Activated CD8-positive, alpha-beta T cell treated with anti-CD3 and anti-CD28 coated beads for 36 hours (primary cell): ENCODE data around the gene CD247. TPM values are rescaled to one million over a fixed set of nuclear protein-coding genes. Genes with fewer than 3 reads are reported as not detected.

ENCODE experiments used
- ATAC-seq: fragments of 200-7000 bp; cut with Tn5 transposase; one replicate; pipeline ENCODE4 v1.10.0; 2021; ENCODE audit warnings: mild to moderate bottlenecking, moderate library complexity
- CTCF ChIA-PET: fragments of 350-600 bp; sonication (Branson Sonifier 250); formaldehyde crosslinking; loops from one replicate; lab custom pipeline; 2021; ENCODE audit warnings: antibody characterized with exemption; lab: Charles Lee
- POLR2A ChIA-PET: fragments of 350-600 bp; sonication (Branson Sonifier 250); formaldehyde crosslinking; loops from one replicate; lab custom pipeline; 2021; ENCODE audit warnings: antibody characterized with exemption; lab: Charles Lee
- DNase-seq: peaks from one replicate; pipeline ENCODE4 v3.0.0-alpha.2; 2020
- H3K27ac Mint-ChIP-seq: one replicate; pipeline ENCODE4 v1.8.0; 2021; ENCODE audit warnings: mild to moderate bottlenecking, mixed read lengths
- H3K27me3 Mint-ChIP-seq: one replicate; pipeline ENCODE4 v1.8.0; 2021; ENCODE audit warnings: mixed read lengths
- H3K36me3 Mint-ChIP-seq: one replicate; pipeline ENCODE4 v1.8.0; 2021; ENCODE audit warnings: low read depth, mixed read lengths
- H3K4me1 Mint-ChIP-seq: one replicate; pipeline ENCODE4 v1.8.0; 2021; ENCODE audit warnings: low read depth, mixed read lengths
- H3K4me3 Mint-ChIP-seq: one replicate; pipeline ENCODE4 v1.8.0; 2021; ENCODE audit warnings: mild to moderate bottlenecking, moderate library complexity, mixed read lengths
- H3K9me3 Mint-ChIP-seq: one replicate; pipeline ENCODE4 v1.8.0; 2021; ENCODE audit warnings: mixed read lengths
- intact Hi-C: fragments of 100-400 bp; cut with micrococcal nuclease; formaldehyde crosslinking; loops from one replicate; pipeline ENCODE4 v1.10.0; 2022
- total RNA-seq, 2 experiments: library from RNA; stranded (reverse); gene quantifications; one replicate each; pipeline ENCODE4 v1.2.3, GENCODE V29; 2021
- TF ChIP-seq, protein P1 (sequence below): fragments of 200-600 bp; IDR thresholded peaks from one replicate; pipeline ENCODE4 v1.8.0; 2022; ENCODE audit warnings: antibody characterized with exemption, mild to moderate bottlenecking

CD247 gene
- total RNA-seq, 2 experiments from 2014 or later = 224 to 229 TPM

DNA sequence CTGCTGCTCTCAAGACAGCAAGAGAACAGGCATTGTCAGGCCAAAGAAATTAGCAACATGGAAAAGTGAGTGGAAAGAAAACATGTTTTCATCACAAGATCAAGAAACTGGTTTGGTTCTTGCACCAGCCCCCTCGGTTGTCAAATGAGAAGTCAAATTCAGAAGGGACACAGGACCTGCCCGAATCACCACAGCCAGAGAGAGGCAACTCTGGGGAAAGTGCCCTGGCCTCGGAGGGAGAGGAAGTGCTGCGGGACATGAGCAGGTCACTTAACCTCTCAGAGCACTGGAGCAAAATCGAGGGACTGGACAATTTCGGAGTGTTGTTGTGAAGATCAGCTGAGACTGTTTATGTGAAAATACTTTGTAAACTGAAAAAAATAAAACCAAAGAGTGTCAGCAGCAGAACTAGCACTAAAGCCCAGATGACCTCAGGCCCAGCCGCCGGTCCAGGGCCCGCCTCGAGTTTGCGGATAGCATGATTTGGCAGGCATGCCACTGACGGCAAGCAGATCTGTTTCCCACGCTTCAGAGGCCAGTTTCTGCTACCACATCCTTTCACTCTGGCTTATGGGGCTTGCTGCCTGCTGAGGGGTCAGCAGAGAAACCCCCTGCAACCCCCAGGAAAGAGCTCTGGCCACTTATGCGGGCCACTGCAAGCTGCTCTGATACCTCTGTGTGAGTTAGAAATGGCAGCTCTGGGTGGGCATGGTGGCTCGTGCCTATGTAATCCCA lies 32.1 kb downstream of the CD247 start:
- H3K4me3 Mint-ChIP-seq = peak overlapping the region; percentile 56
- ChIA-PET CTCF (interaction anchor here (0.8 to 1.6 kb wide), 5 partner anchors 12 to 266 kb away, joined by 3 to 7 read pairs (median 3); partner anchors contain the start of gene POU2F1), POLR2A (interaction anchor here (0.7 to 12.7 kb wide), 12 partner anchors 9 to 749 kb away, joined by 3 to 85 read pairs (median 8); partner anchors contain the start of gene CD247)
- H3K36me3 Mint-ChIP-seq = peaks cover 83% of the 10 kb centered on the region
- peak; percentile 62 for DNase-seq
- peak overlapping the region; percentile 93 for H3K27ac Mint-ChIP-seq
- TF ChIP-seq, protein P1, sequence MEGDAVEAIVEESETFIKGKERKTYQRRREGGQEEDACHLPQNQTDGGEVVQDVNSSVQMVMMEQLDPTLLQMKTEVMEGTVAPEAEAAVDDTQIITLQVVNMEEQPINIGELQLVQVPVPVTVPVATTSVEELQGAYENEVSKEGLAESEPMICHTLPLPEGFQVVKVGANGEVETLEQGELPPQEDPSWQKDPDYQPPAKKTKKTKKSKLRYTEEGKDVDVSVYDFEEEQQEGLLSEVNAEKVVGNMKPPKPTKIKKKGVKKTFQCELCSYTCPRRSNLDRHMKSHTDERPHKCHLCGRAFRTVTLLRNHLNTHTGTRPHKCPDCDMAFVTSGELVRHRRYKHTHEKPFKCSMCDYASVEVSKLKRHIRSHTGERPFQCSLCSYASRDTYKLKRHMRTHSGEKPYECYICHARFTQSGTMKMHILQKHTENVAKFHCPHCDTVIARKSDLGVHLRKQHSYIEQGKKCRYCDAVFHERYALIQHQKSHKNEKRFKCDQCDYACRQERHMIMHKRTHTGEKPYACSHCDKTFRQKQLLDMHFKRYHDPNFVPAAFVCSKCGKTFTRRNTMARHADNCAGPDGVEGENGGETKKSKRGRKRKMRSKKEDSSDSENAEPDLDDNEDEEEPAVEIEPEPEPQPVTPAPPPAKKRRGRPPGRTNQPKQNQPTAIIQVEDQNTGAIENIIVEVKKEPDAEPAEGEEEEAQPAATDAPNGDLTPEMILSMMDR = no peak
- H3K4me1 Mint-ChIP-seq = peaks cover 94% of the 10 kb centered on the region
- intact Hi-C loops = no loop called here
- H3K27me3 Mint-ChIP-seq = no peaks in the 10 kb centered on the region
- no peak for ATAC-seq
- no peaks in the 10 kb centered on the region for H3K9me3 Mint-ChIP-seq

- peaks cover 97% of the 10 kb centered on the region for H3K4me1 Mint-ChIP-seq
- peak overlapping the region; percentile 93 for H3K27ac Mint-ChIP-seq
- ChIA-PET POLR2A (interaction anchor here (0.8 to 12.7 kb wide), 12 partner anchors 8 to 37 kb away, joined by 3 to 85 read pairs (median 9); partner anchors contain the start of gene CD247), CTCF (interaction anchor here (0.9 to 3.0 kb wide), 7 partner anchors 12 to 216 kb away, joined by 3 to 12 read pairs (median 4); no protein-coding TSS in a partner anchor)
- no peaks in the 10 kb centered on the region for H3K9me3 Mint-ChIP-seq
- DNase-seq = no peak
- no peaks in the 10 kb centered on the region for H3K27me3 Mint-ChIP-seq
- H3K36me3 Mint-ChIP-seq = peaks cover 88% of the 10 kb centered on the region
- no peak for ATAC-seq
- peak overlapping the region; percentile 65 for H3K4me3 Mint-ChIP-seq
- TF ChIP-seq, protein P1 = no peak
- intact Hi-C loops = loop anchor here (5.0 kb wide), 1 partner anchor 32 kb away; the partner anchor contains the start of gene CD247
Observed at GRCh38 chr1:167484726-167485502, 33.4 kb downstream of the CD247 start.

DNA sequence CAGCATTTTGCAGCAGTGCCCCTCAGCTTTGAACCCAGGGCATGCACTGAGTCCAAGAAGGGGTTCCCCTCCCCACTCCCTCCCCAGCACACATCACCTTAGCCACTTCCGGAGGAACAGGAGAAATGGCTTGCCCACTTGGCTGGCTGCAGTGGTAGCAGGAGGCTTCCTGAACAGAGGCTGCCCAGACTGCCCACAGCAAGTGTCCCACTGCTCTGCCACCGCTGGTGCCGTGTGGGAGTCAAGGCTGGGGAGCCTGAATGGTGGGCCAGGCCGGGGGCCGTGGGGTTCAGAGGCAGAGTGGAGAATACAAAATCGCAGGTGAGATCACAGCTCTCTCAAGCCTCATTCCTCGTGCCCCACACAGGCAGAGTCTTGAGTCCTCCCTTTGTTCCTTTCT lies 34.5 kb downstream of the CD247 start:
- peaks cover 98% of the 10 kb centered on the region for H3K4me1 Mint-ChIP-seq
- intact Hi-C loops = loop anchor here (5.0 kb wide), 1 partner anchor 34 kb away; the partner anchor contains the start of gene CD247
- peak; percentile 32 for ATAC-seq
- H3K9me3 Mint-ChIP-seq = no peaks in the 10 kb centered on the region
- H3K27me3 Mint-ChIP-seq = no peaks in the 10 kb centered on the region
- ChIA-PET CTCF (interaction anchor here (0.9 to 3.0 kb wide), 11 partner anchors 11 to 58 kb away, joined by 3 to 12 read pairs (median 4); partner anchors contain the start of gene CD247), POLR2A (interaction anchor here (1.1 to 12.7 kb wide), 7 partner anchors 9 to 33 kb away, joined by 3 to 85 read pairs (median 12); partner anchors contain the start of gene CD247)
- H3K27ac Mint-ChIP-seq = peak overlapping the region; percentile 93
- H3K4me3 Mint-ChIP-seq = peak overlapping the region; percentile 65
- DNase-seq = peak; percentile 50
- peaks cover 93% of the 10 kb centered on the region for H3K36me3 Mint-ChIP-seq
- TF ChIP-seq, protein P1 = no peak

DNA sequence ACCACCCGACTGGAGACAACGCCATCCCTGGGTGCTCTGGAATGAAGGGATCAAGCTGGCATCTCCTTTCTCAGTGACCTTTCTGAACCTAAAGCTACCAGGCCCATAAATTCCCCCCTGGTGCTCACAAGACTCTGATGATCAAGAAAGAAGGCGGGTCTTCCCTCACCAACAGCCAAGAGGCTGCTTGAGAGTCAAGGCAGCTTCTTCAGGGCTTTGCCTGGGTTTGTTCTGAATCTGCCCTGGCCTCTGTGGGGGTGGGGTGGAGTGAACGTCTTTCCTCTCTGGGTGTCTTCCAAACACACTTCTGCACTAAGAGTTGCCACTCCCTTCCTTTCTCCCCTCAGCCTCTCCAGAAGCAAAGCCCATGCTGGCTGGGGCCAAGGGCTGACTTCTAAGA lies 36.1 kb downstream of the CD247 start:
- POLR2A ChIA-PET = interaction anchor here (0.5 to 12.7 kb wide), 6 partner anchors 8 to 35 kb away, joined by 4 to 85 read pairs (median 30); partner anchors contain the start of gene CD247
- TF ChIP-seq, protein P1 = no peak
- intact Hi-C loops = loop anchor here (5.0 kb wide), 1 partner anchor 35 kb away; the partner anchor contains the start of gene CD247
- ATAC-seq (peak; percentile 57), DNase-seq (peak; percentile 73)
- H3K27me3 Mint-ChIP-seq = no peaks in the 10 kb centered on the region
- peak overlapping the region; percentile 14 for H3K4me3 Mint-ChIP-seq
- CTCF ChIA-PET = interaction anchor here (1.0 to 3.0 kb wide), 3 partner anchors 9 to 52 kb away, joined by 3 to 12 read pairs (median 11); no protein-coding TSS in a partner anchor
- peak overlapping the region; percentile 93 for H3K27ac Mint-ChIP-seq
- peaks cover 98% of the 10 kb centered on the region for H3K4me1 Mint-ChIP-seq
- peaks cover 91% of the 10 kb centered on the region for H3K36me3 Mint-ChIP-seq
- no peaks in the 10 kb centered on the region for H3K9me3 Mint-ChIP-seq
